ENCODE data around the gene ZNF365. TPM values are rescaled to one million over a fixed set of nuclear protein-coding genes. Genes with fewer than 3 reads are reported as not detected.

ZNF365 gene
- 0.94 to 1.2 TPM (median 1.1 TPM) in 5 replicates for total RNA-seq (2022; extraction: Qiagen RNA extraction; ENCODE audit: low read depth)

DNA sequence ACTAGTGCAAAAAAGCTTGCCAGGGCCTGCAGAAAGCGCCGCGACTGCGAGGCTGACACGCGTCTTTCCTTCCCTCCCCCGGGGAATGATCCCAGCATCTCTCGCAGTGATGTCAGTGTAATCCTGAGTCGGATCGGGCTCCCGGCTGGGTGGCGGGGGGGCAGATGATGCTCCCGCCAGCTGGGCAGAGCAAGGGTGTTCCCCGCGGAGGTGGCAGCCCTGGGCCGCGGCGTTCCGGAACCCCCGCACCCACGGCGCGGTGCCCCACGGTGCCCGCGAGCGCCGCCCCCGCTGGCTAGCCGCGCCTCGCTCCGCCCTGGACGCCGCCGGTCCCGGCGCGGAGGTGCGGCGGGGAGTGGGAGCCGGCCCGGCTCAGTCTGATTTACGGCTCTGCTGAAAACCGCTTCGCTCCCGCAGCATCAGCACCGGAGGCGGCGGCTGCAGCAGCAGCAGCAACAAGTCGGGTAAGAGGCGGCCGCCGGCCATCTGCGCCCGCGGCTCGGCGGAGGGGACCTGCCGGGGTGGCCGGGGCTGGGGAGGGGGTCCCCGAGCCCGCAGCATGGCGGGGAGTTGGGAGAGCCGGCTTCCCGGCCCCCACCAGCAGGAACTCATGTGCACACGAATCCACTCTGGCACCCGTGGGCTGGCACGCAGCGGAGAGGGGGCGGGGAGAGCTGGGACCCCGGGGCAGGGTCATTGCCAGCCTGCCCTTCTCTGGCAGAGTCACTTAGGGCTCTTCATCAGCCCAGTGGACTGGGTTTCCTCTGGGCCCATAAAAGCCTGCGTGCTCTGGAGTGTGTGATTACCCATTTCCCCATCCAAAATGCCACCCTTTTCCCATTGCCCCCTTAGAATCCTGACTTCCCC lies at the start of gene ZNF365:
TSS of gene ZNF365 (plus strand) at position 375 of the 867 bp plus-strand sequence. CDS start 1,825 bp downstream, outside the sequence.

Other genes starting within 250 kb of the ZNF365 start
- gene RTKN2, start 105.5 kb upstream of the ZNF365 start, total RNA-seq (2022; extraction: Qiagen RNA extraction; ENCODE audit: low read depth) = 0.83 to 1.2 TPM (median 1.1 TPM) in 5 replicates

Data from A549 treated with DMSO at 1 μM for 4 hours (cell line).